Body of pancreas (tissue), 4 donors: ENCODE measurements around the gene SYT15.

Experiments used
- POLR2A ChIP-seq, 3 donors: fragments of 450-650 bp; IDR thresholded peaks; one replicate each; pipeline ENCODE4 v1.6.1; 2016; ENCODE audit warnings: antibody characterized with exemption in 3 of 3, mild to moderate bottlenecking in 2 of 3
- TF ChIP-seq, protein P1 (sequence below), 7 experiments: fragments of 450-650 bp in 4 of 7; fragments of 200-600 bp in 3 of 7; sonication (generic) in 3 of 7; IDR thresholded peaks; one replicate each; pipeline ENCODE4 v1.5.1; 2016 to 2019; ENCODE audit warnings: antibody characterized with exemption in 7 of 7

DNA sequence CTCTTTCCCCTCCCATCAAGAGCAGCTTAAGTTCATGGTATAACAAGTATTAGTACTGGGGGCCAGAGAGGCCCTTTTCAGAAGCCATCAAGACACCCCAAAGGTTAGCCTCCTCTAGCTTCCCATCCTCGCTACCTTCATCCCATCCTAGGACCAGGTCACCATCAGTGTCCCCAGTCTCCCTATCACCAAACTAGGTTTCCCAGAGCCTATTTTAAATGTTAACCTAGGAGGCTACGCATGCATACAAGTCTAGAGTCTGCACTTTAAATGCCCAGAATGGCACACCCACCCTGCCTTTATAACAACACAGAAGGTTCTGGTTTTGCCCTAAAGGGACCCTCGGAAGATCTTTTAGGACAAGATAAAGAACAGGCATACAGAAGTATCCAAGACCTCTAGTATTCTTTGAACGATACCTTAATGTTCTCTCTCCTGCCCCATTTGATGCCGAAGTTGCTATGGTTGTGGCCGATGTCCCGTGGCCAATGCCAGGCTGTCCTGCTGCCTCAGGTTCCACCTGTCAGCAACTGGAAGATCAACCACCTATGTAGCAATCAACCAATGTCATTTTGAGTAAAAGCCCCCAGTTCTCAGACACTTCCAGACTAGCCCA, 24.7 kb upstream of the SYT15 start:
- TF ChIP-seq, protein P1, sequence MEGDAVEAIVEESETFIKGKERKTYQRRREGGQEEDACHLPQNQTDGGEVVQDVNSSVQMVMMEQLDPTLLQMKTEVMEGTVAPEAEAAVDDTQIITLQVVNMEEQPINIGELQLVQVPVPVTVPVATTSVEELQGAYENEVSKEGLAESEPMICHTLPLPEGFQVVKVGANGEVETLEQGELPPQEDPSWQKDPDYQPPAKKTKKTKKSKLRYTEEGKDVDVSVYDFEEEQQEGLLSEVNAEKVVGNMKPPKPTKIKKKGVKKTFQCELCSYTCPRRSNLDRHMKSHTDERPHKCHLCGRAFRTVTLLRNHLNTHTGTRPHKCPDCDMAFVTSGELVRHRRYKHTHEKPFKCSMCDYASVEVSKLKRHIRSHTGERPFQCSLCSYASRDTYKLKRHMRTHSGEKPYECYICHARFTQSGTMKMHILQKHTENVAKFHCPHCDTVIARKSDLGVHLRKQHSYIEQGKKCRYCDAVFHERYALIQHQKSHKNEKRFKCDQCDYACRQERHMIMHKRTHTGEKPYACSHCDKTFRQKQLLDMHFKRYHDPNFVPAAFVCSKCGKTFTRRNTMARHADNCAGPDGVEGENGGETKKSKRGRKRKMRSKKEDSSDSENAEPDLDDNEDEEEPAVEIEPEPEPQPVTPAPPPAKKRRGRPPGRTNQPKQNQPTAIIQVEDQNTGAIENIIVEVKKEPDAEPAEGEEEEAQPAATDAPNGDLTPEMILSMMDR (IDR thresholded peaks at IDR 0.05): no peak
- no peak for TF ChIP-seq POLR2A (IDR thresholded peaks at IDR 0.05)
